DMS53 (cell line): Measurements from ENCODE around the gene BCL2L14.
A peak's percentile ranks its signal among the peaks of the same experiment; 100 is the strongest.

ENCODE experiments used
- DNase-seq: peaks from one replicate; lab custom pipeline; 2025; lab: John Stamatoyannopoulos, UW

BCL2L14 gene

GRCh38 chr12:12056951-12057350, 13.8 kb upstream of the BCL2L14 start:
- peak; percentile 56 for DNase-seq

GRCh38 chr12:12064596-12064995, 6.1 kb upstream of the BCL2L14 start:
- no peak for DNase-seq

- DNase-seq: no peak
Measured at GRCh38 chr12:12068751-12069150, 2.0 kb upstream of the BCL2L14 start.

GRCh38 chr12:12069821-12070548, 754 bp upstream of the BCL2L14 start:
- no peak for DNase-seq

- DNase-seq: peak; percentile 81
Measured at GRCh38 chr12:12072064-12072760, 1.5 kb downstream of the BCL2L14 start.

GRCh38 chr12:12079291-12079690, 8.6 kb downstream of the BCL2L14 start:
- no peak for DNase-seq

- peak; percentile 92 for DNase-seq
Measured at GRCh38 chr12:12081836-12082497, 11.2 kb downstream of the BCL2L14 start.

- DNase-seq: no peak
Measured at GRCh38 chr12:12083688-12084087, 12.9 kb downstream of the BCL2L14 start.

GRCh38 chr12:12086362-12086761, 15.6 kb downstream of the BCL2L14 start:
- DNase-seq: no peak

- no peak for DNase-seq
Measured at GRCh38 chr12:12086973-12087692, 16.4 kb downstream of the BCL2L14 start.

GRCh38 chr12:12087693-12088034, 16.9 kb downstream of the BCL2L14 start:
- DNase-seq: no peak

- DNase-seq: no peak
Measured at GRCh38 chr12:12088147-12088546, 17.4 kb downstream of the BCL2L14 start.

- no peak for DNase-seq
Measured at GRCh38 chr12:12088761-12089160, 18.0 kb downstream of the BCL2L14 start.

- DNase-seq: no peak
Measured at GRCh38 chr12:12091071-12091470, 20.3 kb downstream of the BCL2L14 start.

- no peak for DNase-seq
Measured at GRCh38 chr12:12091977-12092663, 21.4 kb downstream of the BCL2L14 start.

GRCh38 chr12:12094481-12094880, 23.7 kb downstream of the BCL2L14 start:
- DNase-seq: no peak

GRCh38 chr12:12095021-12095420, 24.3 kb downstream of the BCL2L14 start:
- DNase-seq: no peak

GRCh38 chr12:12097891-12098690, 27.4 kb downstream of the BCL2L14 start:
- DNase-seq: no peak

GRCh38 chr12:12098691-12099015, 27.9 kb downstream of the BCL2L14 start:
- DNase-seq: no peak

- no peak for DNase-seq
Measured at GRCh38 chr12:12099102-12099501, 28.4 kb downstream of the BCL2L14 start.

GRCh38 chr12:12107678-12108077, 36.9 kb downstream of the BCL2L14 start:
- DNase-seq: no peak
